IPS DF 4.7 (cell line): ENCODE results near the gene CLIP2.
A peak's percentile ranks its signal among the peaks of the same experiment; 100 is the strongest.
"Not testable (repeated sequence)": the region's sequence is repeated elsewhere in the genome, so short reads cannot be mapped to it uniquely, and the experiment has no call there.

Experiments
- DNase-seq: peaks from one replicate; pipeline ENCODE4 v3.0.0-alpha.2; 2013; ENCODE audit warnings: low spot score; ENCODE audit errors: extremely low read depth

Gene CLIP2

DNA sequence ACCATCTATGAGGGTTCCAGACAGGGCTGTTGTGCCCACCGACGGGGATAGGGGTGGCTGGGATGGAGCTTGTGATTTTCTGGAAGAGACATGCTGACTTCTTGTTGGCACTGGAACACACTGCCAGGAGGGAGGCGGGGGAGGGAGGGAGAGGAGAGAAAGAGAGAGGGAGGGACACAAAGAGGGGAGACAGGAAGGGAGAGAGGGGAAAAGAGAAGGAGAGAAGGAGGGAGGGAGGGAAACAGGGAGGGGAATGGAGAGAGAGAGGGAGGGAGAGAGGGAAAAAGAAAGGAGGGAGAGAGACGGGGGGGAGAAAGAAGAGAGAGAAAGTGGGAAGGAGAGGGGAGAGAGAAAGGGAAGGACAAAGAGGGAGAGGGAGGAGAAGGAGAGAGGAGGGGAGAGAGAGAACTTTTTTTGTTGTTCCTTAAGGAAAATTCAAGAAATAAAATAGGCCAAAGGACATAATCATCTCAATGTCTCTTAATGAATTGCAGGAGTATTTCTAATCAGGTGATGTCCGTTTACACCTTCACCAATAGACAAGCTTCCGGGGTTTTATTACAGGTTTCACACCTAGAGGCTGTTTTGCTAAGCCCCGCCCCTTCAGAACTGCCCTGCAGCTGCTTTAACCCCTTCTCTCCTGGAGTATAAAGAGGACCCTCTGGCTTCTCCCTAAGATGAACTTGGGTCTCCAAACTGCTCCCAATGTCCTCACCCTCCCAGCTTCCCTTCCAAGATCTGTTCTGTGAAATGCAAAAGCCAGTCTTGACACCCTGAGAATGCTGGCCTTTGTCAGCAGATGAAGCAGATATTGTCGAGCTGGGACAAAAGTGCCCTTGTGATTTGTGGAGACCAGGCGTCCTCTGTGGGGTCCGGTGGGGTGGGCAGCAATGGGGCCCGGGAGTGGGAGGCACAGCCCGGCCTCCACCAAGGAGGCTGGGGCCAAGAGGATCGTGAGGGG, 82.5 kb downstream of the CLIP2 start:
- no peak for DNase-seq

DNA sequence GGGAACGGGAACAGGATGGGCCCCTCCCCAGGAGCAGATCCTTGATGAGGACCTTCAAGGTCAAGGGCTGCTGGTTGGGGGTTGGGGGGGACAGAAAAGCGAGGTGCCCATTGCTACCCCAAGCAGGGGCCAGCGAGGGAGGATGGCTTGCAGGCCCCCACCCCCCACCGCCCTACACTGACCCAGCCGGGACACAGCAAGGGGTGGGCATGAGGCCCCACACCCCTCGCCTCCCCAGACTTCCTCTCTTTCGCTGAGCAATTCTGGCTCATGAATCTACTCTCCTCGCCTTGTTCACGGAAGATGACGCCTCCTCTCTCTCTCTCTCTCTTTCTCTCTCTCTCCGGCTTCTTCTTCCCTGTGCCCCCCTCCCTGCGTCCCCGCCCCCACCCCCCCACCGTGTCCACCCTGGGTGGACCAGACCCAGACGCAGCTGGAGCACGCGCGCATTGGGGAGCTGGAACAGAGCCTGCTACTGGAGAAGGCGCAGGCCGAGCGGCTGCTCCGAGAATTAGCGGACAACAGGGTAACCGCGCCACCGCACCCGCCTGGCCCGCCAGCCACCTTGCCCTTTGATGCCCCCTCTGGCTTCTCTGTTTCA, 83.4 kb downstream of the CLIP2 start:
- no peak for DNase-seq

DNA sequence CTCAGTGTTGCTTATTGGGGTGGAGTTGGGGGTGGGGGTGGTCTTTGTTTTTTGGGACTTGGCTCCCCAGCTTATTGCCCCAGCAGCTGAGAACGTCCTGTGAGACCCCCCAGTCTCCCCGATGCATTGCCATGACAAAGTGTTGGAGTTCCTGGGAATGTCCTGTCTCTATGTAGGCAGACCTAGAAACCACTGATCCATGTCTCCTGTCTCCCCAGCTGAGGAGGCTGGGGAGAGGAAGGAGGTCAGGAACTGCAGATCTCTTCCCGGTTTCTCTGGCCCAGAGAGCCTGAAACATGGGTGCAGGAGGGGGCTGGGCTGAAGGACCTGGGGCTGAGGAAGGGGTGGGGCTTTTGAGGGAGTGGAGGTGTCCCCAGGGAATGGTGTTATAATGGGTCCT, 84.3 kb downstream of the CLIP2 start:
- DNase-seq, result no peak

DNA sequence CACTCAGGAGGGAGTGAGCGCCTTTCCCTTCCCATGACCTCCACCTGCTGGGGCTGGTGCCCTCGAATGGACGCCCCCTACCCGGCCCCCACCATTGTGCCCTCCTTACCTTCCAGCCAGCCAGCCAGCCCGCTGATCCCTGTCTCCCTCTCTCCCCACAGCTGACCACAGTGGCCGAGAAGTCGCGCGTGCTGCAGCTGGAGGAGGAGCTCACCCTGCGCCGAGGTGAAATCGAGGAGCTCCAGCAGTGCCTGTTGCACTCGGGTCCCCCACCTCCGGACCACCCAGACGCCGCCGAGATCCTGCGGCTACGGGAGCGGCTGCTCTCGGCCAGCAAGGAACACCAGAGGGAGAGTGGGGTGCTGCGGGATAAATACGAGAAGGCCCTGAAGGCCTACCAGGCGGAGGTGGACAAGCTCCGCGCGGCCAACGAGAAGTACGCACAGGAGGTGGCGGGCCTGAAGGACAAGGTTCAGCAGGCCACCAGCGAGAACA, 86.6 kb downstream of the CLIP2 start:
- DNase-seq, result no peak

- no peak for DNase-seq
These were observed 87.2 kb downstream of the CLIP2 start for GRCh38 chr7:74376256-74377036.

DNA sequence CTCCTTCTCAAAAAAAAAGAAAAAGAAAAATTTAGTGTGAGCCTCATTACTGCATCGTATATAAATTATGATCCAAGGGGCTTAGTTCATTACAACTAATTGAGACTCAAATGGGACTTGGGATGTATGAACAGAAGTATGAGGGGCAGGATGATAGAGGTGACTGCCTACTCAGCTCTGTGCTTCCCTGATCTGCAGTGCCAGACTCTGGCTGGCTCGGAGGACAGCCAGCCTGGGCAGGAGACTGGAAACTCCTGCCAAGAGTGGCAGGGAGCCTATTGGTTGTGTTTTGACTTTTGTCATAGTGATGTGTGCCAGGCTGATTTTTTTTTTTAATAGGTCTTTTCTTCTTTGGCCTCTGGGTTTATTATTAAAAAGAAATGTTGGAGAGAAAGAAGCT, 90.7 kb downstream of the CLIP2 start:
- DNase-seq, result no peak

- DNase-seq, result no peak
These were observed 91.5 kb downstream of the CLIP2 start for GRCh38 chr7:74380720-74381119.

DNA sequence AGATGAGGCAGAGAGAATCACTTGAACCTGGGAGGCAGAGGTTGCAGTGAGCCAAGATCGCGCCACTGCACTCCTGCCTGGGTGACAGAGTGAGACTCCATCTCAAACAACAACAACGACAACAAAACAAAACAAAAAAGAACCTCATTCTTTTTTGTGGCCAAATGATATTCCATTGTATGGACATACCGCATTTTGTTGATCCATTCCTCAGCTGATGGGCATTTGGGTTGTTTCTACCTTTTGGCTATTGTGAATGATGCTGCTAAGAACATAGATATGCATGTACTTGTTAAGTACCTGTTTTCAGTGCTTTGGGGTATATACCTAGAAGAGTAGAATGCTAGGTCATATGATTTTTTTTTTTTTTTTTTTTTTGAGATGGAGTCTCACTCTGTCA, 94.9 kb downstream of the CLIP2 start:
- not testable (repeated sequence) for DNase-seq

GRCh38 chr7:74384854-74385253, 95.6 kb downstream of the CLIP2 start:
- not testable (repeated sequence) for DNase-seq

GRCh38 chr7:74387606-74388005, 98.4 kb downstream of the CLIP2 start:
- no peak for DNase-seq

DNA sequence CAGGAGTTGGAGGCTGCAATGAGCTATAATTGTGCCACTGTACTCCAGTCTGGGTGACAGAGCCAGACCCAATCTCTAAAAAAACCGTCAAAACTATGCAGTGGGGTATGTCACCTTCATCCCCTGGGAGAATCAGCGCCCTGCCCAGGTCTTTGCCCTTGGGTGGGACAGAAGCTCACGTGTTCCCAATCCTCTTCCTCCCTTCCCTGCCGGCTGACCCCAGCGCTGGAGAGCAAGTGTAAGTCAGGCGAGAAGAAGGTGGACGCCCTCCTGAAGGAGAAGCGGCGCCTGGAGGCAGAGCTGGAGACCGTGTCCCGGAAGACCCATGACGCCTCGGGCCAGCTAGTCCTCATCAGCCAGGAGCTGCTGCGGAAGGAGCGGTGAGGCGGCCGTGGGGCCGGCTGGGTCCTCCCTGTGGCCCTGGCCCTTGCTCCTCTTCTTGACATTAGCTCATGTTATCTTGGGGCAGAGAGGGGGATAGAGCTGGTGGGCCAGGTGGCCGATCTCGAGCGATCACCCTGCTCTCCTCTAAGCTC, 99.7 kb downstream of the CLIP2 start:
- no peak for DNase-seq

DNA sequence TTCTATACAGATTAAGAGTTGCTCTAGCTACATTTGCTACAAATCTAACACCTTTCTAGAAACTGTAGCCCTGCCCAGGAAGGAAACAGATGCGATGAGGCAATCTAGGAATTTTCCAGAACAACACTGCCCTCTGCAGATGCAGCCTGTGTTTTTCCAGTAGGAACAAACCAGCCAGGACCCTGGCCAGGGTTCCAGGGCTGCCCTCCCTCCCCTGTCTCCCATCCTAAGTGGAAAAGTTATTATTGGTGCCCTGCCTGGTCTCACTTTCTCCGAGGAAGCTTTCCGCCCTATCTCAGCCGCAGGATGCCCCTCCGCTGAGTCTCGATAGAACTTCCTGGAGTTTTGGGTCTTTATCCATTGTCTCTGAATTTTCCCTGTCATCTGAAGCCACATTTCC, 104.5 kb downstream of the CLIP2 start:
- not testable (repeated sequence) for DNase-seq

DNA sequence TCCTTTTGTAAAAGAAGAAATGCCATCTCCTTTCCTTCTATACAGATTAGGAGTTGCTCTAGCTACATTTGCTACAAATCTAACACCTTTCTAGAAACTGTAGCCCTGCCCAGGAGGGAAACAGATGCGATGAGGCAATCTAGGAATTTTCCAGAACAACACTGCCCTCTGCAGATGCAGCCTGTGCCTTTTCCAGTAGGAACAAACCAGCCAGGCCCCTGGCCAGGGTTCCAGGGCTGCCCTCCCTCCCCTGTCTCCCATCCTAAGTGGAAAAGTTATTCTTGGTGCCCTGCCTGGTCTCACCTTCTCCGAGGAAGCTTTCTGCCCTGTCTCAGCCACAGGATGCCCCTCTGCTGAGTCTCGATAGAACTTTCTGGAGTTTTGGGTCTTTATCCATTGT, 105.4 kb downstream of the CLIP2 start:
- not testable (repeated sequence) for DNase-seq

- no peak for DNase-seq
These were observed 106.6 kb downstream of the CLIP2 start for GRCh38 chr7:74395745-74396311.

DNA sequence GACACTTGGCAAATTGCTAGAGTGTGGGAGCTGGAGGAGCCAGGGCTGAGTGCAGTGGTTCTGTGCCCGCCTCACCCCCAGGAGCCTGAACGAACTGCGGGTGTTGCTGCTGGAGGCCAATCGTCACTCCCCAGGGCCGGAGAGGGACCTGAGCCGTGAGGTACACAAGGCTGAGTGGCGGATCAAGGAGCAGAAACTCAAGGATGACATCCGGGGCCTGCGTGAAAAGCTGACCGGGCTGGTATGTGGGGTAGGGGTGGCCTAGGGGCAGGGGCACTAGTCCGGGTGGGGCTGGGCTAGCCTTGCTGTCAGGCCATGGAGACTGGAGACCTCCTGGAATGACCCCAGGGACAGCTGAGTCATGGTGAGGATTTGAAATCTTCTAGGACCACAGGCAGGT, 107.8 kb downstream of the CLIP2 start:
- DNase-seq, result no peak

DNA sequence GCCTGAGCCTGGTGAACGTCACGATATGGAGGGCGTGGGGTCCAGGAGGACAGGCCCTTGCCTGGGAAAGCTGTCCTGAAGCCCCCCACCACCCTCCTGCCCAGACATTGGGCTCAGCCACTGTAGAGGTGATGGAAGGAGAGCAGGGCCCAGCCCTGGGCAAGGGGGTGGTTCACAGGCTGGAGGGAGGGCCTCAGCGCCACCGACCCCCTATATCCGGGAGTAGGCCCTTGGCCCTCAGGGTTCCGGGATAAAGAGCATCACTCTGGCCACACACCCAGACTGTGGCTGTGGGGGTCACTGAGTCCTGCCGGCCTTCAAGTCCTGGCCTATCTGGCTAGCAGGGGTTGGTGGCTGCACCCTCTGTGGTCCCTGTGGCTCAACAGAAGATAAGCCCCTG, 109.2 kb downstream of the CLIP2 start:
- no peak for DNase-seq

DNA sequence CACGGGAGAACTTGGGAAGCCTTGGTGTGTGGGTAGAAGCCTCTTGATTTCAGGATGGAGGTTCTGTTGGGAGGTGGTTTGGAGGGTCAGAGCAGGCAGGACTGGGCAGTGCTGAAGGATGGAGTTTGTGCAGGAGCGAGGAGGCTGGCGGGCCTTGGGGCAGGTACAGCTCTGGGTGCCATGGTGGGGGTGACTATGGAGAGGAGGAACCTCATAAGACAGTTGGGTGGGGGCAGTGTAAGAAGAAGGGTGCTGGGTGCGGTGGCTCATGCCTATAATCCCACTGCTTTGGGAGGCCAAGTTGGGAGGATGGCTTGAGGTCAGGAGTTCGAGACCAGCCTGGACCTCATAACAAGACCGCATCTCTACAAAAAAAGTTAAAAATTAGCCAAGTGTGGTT, 109.8 kb downstream of the CLIP2 start:
- DNase-seq, result no peak

GRCh38 chr7:74400420-74401136, 111.4 kb downstream of the CLIP2 start:
- DNase-seq, result no peak

GRCh38 chr7:74401137-74401859, 112.1 kb downstream of the CLIP2 start:
- DNase-seq, result peak; percentile 76

DNA sequence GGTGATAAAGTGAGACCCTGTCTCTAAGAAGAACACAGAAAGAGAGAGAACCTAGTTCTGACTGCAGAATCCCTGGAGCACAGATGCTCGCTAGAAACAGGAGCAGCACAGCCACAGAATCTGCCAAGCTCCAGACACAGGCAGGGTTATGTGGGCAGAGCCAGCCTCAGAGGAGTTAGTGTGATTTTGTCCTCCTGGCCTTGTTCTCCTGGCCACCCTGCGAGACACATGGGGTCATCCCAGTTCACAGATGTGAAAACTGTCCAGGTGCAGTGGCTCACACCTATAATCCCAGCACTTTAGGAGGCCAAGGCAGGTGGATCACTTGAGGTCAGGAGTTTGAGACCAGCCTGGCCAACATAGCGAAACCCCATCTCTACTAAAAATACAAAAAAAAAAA, 113.5 kb downstream of the CLIP2 start:
- not testable (repeated sequence) for DNase-seq
